Measurements from ENCODE around the gene ZNF2.

ZNF2 gene

DNA sequence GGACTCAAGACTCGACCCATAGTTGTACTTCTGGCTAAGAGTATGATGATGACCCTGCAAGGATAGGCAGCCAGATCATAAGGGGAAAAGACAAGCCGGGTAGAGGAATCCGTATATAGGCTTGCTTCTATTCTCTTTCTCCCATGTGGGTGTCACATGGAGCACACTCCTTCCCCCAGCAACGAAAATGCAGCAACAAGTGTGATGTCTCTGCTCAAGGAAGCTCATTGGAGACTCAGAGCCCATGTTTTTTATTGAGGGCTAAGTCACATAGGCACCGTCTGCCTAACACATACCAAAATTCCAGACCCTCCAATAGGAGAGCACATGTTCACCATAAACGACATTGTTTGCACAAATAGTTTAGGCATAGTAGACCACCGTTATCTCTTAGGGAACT is 6.3 kb downstream of the ZNF2 start:
- no peaks in the 10 kb centered on the region for H4K20me1 ChIP-seq (ENCODE audit: insufficient read depth)
- no peak overlapping the region for H2AFZ ChIP-seq (ENCODE audit: low read depth)
- no peak overlapping the region for H3K27ac ChIP-seq
- H3K79me2 ChIP-seq (ENCODE audit: insufficient read depth, low read depth): no peaks in the 10 kb centered on the region
- no peak overlapping the region for H3K4me2 ChIP-seq
- H3K9ac ChIP-seq: no peak overlapping the region
- H3K4me1 ChIP-seq (ENCODE audit: low read depth, poor library complexity, severe bottlenecking): no peaks in the 10 kb centered on the region
- no peaks in the 10 kb centered on the region for H3K36me3 ChIP-seq (ENCODE audit: insufficient read depth)
- H3K4me3 ChIP-seq (IDR thresholded peaks at IDR 0.05; ENCODE audit: insufficient read depth, low read depth, low read length): no peak overlapping the region
- TF ChIP-seq, protein P1, sequence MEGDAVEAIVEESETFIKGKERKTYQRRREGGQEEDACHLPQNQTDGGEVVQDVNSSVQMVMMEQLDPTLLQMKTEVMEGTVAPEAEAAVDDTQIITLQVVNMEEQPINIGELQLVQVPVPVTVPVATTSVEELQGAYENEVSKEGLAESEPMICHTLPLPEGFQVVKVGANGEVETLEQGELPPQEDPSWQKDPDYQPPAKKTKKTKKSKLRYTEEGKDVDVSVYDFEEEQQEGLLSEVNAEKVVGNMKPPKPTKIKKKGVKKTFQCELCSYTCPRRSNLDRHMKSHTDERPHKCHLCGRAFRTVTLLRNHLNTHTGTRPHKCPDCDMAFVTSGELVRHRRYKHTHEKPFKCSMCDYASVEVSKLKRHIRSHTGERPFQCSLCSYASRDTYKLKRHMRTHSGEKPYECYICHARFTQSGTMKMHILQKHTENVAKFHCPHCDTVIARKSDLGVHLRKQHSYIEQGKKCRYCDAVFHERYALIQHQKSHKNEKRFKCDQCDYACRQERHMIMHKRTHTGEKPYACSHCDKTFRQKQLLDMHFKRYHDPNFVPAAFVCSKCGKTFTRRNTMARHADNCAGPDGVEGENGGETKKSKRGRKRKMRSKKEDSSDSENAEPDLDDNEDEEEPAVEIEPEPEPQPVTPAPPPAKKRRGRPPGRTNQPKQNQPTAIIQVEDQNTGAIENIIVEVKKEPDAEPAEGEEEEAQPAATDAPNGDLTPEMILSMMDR (conservative IDR thresholded peaks at IDR 0.05; ENCODE audit: low read depth, low read length): no peak
- H3K27me3 ChIP-seq (ENCODE audit: insufficient read depth, low read depth): no peaks in the 10 kb centered on the region

DNA sequence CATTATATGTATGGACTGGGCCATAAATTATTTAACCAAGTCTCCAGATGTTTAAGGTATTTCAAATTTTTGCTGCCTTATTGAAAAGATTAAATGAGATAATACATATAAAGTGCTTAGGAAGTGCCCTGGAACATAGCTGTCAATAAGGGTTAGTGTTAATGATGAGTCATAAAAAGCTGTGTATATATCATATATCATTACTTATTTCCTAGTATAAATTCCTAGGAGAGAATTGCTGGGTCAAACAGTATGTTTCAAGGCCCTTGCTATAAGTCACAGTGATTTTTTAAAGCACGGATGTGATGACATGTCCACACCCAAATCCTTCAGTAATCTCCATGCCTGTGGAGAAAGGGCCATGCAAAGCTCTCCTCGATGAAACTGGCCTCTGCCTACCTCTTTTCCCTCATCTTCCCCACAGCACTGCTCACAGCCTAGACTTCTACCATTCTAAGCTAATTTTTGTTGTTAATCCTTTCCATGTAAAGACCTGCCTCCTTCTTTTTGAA is 8.5 kb downstream of the ZNF2 start:
- Histone ChIP-seq H3K79me2 (ENCODE audit: insufficient read depth, low read depth) (no peaks in the 10 kb centered on the region), H3K27me3 (ENCODE audit: insufficient read depth, low read depth) (no peaks in the 10 kb centered on the region), H3K4me3 (IDR thresholded peaks at IDR 0.05; ENCODE audit: insufficient read depth, low read depth, low read length) (no peak overlapping the region), H3K9ac (no peak overlapping the region), H4K20me1 (ENCODE audit: insufficient read depth) (no peaks in the 10 kb centered on the region), H3K4me2 (no peak overlapping the region), H3K4me1 (ENCODE audit: low read depth, poor library complexity, severe bottlenecking) (no peaks in the 10 kb centered on the region), H3K36me3 (ENCODE audit: insufficient read depth) (no peaks in the 10 kb centered on the region), H2AFZ (ENCODE audit: low read depth) (no peak overlapping the region), H3K27ac (no peak overlapping the region)
- TF ChIP-seq, protein P1 (conservative IDR thresholded peaks at IDR 0.05; ENCODE audit: low read depth, low read length): no peak

DNA sequence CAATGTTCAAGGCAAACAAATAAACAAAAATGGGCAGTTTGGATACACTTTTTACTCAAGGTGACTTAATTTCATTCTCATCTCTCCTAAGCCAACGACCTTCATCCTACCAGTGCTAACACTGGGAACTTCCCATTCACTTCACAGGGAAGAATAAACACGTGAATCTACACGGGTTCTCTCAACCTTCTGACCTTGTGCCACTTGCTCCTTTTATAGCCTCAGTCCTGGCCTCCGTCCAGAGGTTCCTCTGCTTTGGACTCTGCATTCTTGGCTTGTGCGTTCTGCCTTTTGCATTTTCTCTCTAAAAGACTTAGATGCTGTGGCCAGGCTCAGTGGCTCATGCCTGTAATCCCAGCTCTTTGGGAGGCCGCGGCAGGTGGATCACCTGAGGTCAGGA is 13.8 kb downstream of the ZNF2 start:
- TF ChIP-seq, protein P1 (conservative IDR thresholded peaks at IDR 0.05; ENCODE audit: low read depth, low read length): no peak
- Histone ChIP-seq H3K79me2 (ENCODE audit: insufficient read depth, low read depth) (no peaks in the 10 kb centered on the region), H3K9ac (no peak overlapping the region), H3K4me3 (IDR thresholded peaks at IDR 0.05; ENCODE audit: insufficient read depth, low read depth, low read length) (no peak overlapping the region), H3K4me2 (no peak overlapping the region), H3K36me3 (ENCODE audit: insufficient read depth) (no peaks in the 10 kb centered on the region), H4K20me1 (ENCODE audit: insufficient read depth) (no peaks in the 10 kb centered on the region), H3K27ac (no peak overlapping the region), H3K4me1 (ENCODE audit: low read depth, poor library complexity, severe bottlenecking) (no peaks in the 10 kb centered on the region), H3K27me3 (ENCODE audit: insufficient read depth, low read depth) (no peaks in the 10 kb centered on the region), H2AFZ (ENCODE audit: low read depth) (no peak overlapping the region)

GRCh38 chr2:95181774-95182173 is 16.2 kb downstream of the ZNF2 start:
- no peak overlapping the region for H3K27ac ChIP-seq
- no peaks in the 10 kb centered on the region for H3K27me3 ChIP-seq (ENCODE audit: insufficient read depth, low read depth)
- H3K9ac ChIP-seq: no peak overlapping the region
- H2AFZ ChIP-seq (ENCODE audit: low read depth): no peak overlapping the region
- TF ChIP-seq, protein P1 (conservative IDR thresholded peaks at IDR 0.05; ENCODE audit: low read depth, low read length): no peak
- no peaks in the 10 kb centered on the region for H3K79me2 ChIP-seq (ENCODE audit: insufficient read depth, low read depth)
- H3K4me3 ChIP-seq (IDR thresholded peaks at IDR 0.05; ENCODE audit: insufficient read depth, low read depth, low read length): no peak overlapping the region
- no peaks in the 10 kb centered on the region for H3K4me1 ChIP-seq (ENCODE audit: low read depth, poor library complexity, severe bottlenecking)
- H3K4me2 ChIP-seq: no peak overlapping the region
- no peaks in the 10 kb centered on the region for H4K20me1 ChIP-seq (ENCODE audit: insufficient read depth)
- H3K36me3 ChIP-seq (ENCODE audit: insufficient read depth): no peaks in the 10 kb centered on the region

Measured in KMS-11 (cell line).